ACC112 (cell line): ENCODE data around the gene TFG.

Experiments
- H2AFZ ChIP-seq: fragments of 200-600 bp; sonication (generic); one replicate; pipeline ENCODE4 v1.6.0; 2017; ENCODE audit warnings: antibody characterized with exemption, low read length; ENCODE audit not compliant: unreplicated experiment
- H3K27ac ChIP-seq: fragments of 200-600 bp; sonication (generic); 2 replicates; pipeline ENCODE4 v1.5.1; 2014; ENCODE audit warnings: low read depth, mild to moderate bottlenecking, antibody characterized with exemption, low read length, moderate library complexity
- H3K27me3 ChIP-seq: fragments of 200-600 bp; sonication (generic); 2 replicates; pipeline ENCODE4 v1.6.1; 2014; ENCODE audit warnings: mild to moderate bottlenecking, antibody characterized with exemption, low read length, moderate library complexity, mixed read lengths; ENCODE audit not compliant: insufficient read depth
- H3K36me3 ChIP-seq: fragments of 200-600 bp; sonication (generic); 2 replicates; pipeline ENCODE4 v1.6.1; 2016; ENCODE audit warnings: mild to moderate bottlenecking, antibody characterized with exemption, low read length, moderate library complexity, mixed read lengths; ENCODE audit not compliant: insufficient read depth
- H3K4me1 ChIP-seq: fragments of 200-600 bp; sonication (generic); one replicate; pipeline ENCODE4 v1.6.1; 2016; ENCODE audit warnings: low read length, mixed read lengths; ENCODE audit not compliant: insufficient read depth, unreplicated experiment, control insufficient read depth
- H3K4me3 ChIP-seq: fragments of 200-600 bp; sonication (generic); 2 replicates; pipeline ENCODE4 v1.5.1; 2014; ENCODE audit warnings: mild to moderate bottlenecking, low read depth, low read length
- H3K79me2 ChIP-seq: fragments of 200-600 bp; sonication (generic); one replicate; pipeline ENCODE4 v1.6.0; 2016; ENCODE audit warnings: low read length; ENCODE audit not compliant: control insufficient read depth, unreplicated experiment, insufficient read depth

TFG gene

DNA sequence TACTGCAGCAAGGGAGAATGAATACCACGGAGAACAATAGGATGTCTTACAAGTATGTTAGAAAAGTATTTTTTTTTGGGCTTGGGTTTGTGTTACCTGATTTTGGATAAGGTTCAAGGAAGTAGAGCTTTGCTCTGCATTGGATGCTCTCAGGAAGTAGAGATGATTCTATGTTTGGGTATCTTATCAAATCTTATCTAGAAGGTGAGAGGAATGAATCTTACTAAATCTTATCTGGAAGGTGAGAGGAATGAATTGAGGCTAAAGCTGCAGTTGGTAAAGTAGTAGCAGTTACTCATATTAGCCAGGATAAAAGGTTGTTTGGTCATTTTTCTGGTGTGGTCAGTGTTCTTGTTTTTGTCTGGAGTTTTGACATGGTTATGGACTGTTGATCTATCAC lies 17.4 kb downstream of the TFG start:
- no peak overlapping the region for H3K27ac ChIP-seq
- H3K27me3 ChIP-seq, result no peaks in the 10 kb centered on the region
- no peak overlapping the region for H2AFZ ChIP-seq
- peaks cover 4% of the 10 kb centered on the region for H3K4me1 ChIP-seq
- no peak overlapping the region for H3K4me3 ChIP-seq
- peaks cover 63% of the 10 kb centered on the region for H3K79me2 ChIP-seq
- H3K36me3 ChIP-seq, result peaks cover 42% of the 10 kb centered on the region

DNA sequence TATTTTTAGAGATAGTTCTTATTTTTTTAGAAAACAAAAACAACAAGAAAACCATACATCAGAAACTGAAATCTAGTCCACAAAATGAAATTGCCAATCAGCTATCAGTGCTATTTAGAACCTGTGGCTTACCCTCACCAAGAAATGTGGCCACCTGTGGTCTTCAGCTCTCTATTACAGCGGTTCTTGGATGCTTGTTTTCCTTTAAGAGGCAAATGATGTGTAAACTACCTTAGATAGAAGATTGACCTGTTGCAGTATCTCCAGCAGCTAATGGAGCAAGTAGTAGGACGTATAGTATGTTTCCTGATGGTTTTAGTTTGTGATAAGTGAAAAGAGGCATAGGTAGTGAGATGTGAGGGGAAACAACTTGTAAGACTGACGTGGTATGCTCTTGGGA lies 21.2 kb downstream of the TFG start:
- Histone ChIP-seq H3K79me2 (peaks cover 68% of the 10 kb centered on the region), H3K27ac (no peak overlapping the region), H3K27me3 (no peaks in the 10 kb centered on the region), H3K4me1 (peaks cover 4% of the 10 kb centered on the region), H3K36me3 (peaks cover 49% of the 10 kb centered on the region), H2AFZ (no peak overlapping the region), H3K4me3 (no peak overlapping the region)

DNA sequence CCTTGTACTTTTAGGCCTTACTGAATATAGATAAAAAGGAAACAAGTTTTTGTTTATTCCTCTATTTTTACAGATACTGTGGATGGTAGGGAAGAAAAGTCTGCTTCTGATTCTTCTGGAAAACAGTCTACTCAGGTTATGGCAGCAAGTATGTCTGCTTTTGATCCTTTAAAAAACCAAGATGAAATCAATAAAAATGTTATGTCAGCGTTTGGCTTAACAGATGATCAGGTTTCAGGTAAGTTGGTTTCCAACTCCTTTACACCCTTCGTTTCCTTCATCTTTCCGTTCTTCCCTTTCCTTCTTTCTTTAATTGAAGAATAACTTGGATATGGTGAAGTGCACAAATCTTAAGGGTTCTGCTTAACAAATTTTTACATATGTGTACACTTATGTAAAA lies 23.1 kb downstream of the TFG start:
- H3K36me3 ChIP-seq, result peaks cover 52% of the 10 kb centered on the region
- peaks cover 4% of the 10 kb centered on the region for H3K4me1 ChIP-seq
- no peak overlapping the region for H3K4me3 ChIP-seq
- no peaks in the 10 kb centered on the region for H3K27me3 ChIP-seq
- no peak overlapping the region for H2AFZ ChIP-seq
- no peak overlapping the region for H3K27ac ChIP-seq
- H3K79me2 ChIP-seq, result peaks cover 59% of the 10 kb centered on the region

DNA sequence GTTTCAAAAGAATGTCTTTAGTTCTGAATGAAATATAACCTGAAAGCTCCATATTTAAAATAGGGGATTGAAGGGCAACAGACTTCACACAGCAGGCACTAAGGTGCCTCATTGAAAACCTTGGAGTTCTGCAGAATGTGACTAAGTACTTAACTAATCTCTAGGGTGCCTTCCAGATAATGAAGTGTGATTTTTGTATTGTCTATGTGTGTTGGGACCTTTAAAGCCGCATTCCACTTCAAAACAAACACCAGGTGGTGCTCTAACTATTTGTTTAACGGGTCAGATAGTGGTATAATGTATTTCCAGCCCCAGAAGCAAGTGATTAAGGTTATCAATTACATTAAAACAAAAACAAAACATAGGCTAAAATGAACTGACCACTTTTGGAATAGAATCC lies 28.0 kb downstream of the TFG start:
- H3K36me3 ChIP-seq, result peaks cover 68% of the 10 kb centered on the region
- H3K79me2 ChIP-seq, result peaks cover 36% of the 10 kb centered on the region
- no peak overlapping the region for H3K27ac ChIP-seq
- H3K4me3 ChIP-seq, result no peak overlapping the region
- no peaks in the 10 kb centered on the region for H3K4me1 ChIP-seq
- no peaks in the 10 kb centered on the region for H3K27me3 ChIP-seq
- H2AFZ ChIP-seq, result no peak overlapping the region

DNA sequence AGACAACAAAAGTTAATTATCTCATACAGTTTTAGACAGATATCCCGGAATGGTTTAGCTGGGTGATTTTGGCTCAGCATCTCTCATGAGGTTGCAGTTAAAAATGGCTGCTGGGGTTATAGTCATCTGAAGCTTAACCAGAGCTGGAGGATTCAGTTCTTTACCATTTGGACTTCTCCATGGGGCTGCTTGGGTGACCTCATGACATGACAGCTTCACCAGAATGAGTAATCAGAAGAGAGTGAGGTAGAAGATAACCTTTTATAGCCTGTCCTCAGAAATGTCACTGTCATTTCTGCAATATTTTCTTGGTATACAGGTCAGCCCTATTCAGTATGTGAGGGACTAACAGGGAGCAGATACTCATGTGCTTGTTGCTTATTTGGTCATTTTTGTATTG lies 30.9 kb downstream of the TFG start:
- Histone ChIP-seq H3K27me3 (no peaks in the 10 kb centered on the region), H3K4me1 (no peaks in the 10 kb centered on the region), H3K27ac (no peak overlapping the region), H2AFZ (no peak overlapping the region), H3K79me2 (peaks cover 16% of the 10 kb centered on the region), H3K36me3 (peaks cover 76% of the 10 kb centered on the region), H3K4me3 (no peak overlapping the region)

DNA sequence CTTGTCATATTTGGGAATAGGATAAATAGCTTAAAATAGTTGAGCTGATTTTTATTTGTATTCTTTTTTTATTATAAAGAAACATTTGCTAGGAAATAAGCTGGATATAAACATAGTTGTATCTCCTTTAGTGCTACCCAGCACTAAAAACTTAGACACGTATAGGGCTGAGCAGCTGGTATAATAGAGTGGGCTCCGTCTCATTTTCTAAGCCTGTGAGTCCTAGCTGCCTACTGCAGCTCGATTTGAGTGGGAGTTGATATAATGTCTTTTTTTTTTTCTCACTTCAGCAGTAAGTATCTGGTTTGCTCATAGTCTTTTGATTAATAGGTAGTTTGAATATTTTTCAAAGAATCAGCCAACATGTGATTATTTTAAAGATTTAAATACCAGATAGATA lies 34.2 kb downstream of the TFG start:
- Histone ChIP-seq H3K79me2 (peaks cover 2% of the 10 kb centered on the region), H3K4me3 (no peak overlapping the region), H3K27me3 (no peaks in the 10 kb centered on the region), H2AFZ (no peak overlapping the region), H3K27ac (no peak overlapping the region), H3K36me3 (peaks cover 60% of the 10 kb centered on the region), H3K4me1 (no peaks in the 10 kb centered on the region)

DNA sequence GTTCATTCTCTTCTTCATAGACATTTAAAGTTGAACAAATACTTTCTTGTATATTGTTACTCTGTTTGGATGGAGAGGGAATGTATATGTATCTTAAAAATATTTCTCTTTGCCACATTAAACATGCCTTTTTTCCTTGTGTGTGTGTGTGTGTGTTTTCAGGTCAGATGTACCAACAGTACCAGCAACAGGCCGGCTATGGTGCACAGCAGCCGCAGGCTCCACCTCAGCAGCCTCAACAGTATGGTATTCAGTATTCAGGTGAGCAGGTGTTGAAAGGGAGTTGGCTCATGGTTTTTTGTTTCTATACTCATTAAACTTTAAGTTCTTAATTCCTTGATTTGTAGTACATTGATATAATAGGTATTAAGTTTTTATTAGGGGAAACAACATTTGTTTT lies 35.4 kb downstream of the TFG start:
- peaks cover 2% of the 10 kb centered on the region for H3K79me2 ChIP-seq
- no peak overlapping the region for H3K4me3 ChIP-seq
- no peak overlapping the region for H3K27ac ChIP-seq
- no peak overlapping the region for H2AFZ ChIP-seq
- H3K36me3 ChIP-seq, result peaks cover 61% of the 10 kb centered on the region
- no peaks in the 10 kb centered on the region for H3K4me1 ChIP-seq
- H3K27me3 ChIP-seq, result no peaks in the 10 kb centered on the region

DNA sequence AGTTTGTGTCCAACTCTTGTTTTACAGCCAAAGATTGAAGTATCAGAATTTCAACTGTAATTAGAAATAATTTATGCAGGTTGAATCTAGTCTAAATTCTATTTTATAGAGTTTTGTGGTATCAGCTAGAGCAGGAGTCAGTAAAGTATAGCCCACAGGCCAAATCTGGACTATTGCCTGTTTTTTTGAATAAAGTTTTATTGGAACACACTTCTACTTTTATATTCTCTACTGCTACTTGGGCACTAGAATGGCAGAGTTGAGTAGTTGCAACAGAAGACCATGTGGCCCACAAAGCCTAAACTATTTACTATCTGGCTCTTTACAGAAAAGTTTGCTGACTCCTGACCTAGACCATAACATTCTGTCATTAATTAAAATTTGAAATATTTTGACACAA lies 36.3 kb downstream of the TFG start:
- Histone ChIP-seq H2AFZ (no peak overlapping the region), H3K79me2 (no peaks in the 10 kb centered on the region), H3K4me3 (no peak overlapping the region), H3K27me3 (no peaks in the 10 kb centered on the region), H3K36me3 (peaks cover 56% of the 10 kb centered on the region), H3K4me1 (no peaks in the 10 kb centered on the region), H3K27ac (no peak overlapping the region)

DNA sequence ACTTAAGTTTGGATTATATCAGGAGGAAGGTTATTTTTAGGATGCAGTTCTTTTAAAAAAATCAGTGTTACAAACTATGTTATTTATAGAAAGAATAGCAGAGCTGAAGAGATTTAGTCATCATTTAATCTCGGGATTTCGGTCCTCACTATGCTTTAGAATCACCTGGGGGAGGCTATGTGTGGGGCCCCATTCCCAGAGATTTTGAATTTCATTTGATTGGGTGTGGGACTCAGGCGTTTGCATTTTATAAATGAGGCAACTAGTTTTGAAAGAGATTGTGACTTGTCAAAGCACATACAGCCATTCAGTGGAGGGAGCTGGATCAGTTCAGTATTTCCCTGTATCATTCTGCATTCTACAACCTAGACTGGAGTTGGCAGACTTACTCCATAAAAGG lies 36.8 kb downstream of the TFG start:
- H3K4me1 ChIP-seq, result no peaks in the 10 kb centered on the region
- no peak overlapping the region for H3K27ac ChIP-seq
- no peaks in the 10 kb centered on the region for H3K27me3 ChIP-seq
- H2AFZ ChIP-seq, result no peak overlapping the region
- H3K4me3 ChIP-seq, result no peak overlapping the region
- no peaks in the 10 kb centered on the region for H3K79me2 ChIP-seq
- H3K36me3 ChIP-seq, result peaks cover 61% of the 10 kb centered on the region

DNA sequence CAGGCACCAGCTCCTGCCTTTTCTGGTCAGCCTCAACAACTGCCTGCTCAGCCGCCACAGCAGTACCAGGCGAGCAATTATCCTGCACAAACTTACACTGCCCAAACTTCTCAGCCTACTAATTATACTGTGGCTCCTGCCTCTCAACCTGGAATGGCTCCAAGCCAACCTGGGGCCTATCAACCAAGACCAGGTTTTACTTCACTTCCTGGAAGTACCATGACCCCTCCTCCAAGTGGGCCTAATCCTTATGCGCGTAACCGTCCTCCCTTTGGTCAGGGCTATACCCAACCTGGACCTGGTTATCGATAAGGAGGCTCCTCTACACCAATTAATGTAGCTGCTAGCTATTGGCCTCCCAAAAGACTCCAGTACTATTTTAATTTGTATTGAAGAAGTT lies 38.9 kb downstream of the TFG start:
- Histone ChIP-seq H3K27me3 (no peaks in the 10 kb centered on the region), H3K4me3 (no peak overlapping the region), H3K4me1 (no peaks in the 10 kb centered on the region), H3K36me3 (peaks cover 63% of the 10 kb centered on the region), H3K79me2 (no peaks in the 10 kb centered on the region), H3K27ac (no peak overlapping the region), H2AFZ (no peak overlapping the region)

DNA sequence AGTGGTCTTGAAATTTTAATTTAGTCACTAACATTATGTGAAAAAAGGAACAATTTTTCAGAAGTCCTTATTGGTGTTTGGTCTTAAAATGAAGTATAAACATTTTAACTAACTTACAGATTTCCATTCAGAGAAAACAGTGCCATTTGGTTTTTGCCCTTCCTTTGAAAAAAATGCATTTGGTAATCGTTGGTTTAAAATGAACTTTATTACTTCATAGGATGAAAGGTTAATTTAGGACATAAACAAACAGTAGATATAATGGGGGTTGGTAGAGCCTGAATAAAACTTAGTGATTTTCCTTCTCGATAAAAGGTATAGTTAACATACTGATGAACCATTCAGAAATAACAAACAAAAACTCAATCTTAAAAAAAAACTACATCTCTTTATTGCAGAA lies 39.7 kb downstream of the TFG start:
- no peaks in the 10 kb centered on the region for H3K4me1 ChIP-seq
- peaks cover 57% of the 10 kb centered on the region for H3K36me3 ChIP-seq
- no peaks in the 10 kb centered on the region for H3K79me2 ChIP-seq
- no peak overlapping the region for H2AFZ ChIP-seq
- H3K27ac ChIP-seq, result no peak overlapping the region
- H3K4me3 ChIP-seq, result no peak overlapping the region
- no peaks in the 10 kb centered on the region for H3K27me3 ChIP-seq

DNA sequence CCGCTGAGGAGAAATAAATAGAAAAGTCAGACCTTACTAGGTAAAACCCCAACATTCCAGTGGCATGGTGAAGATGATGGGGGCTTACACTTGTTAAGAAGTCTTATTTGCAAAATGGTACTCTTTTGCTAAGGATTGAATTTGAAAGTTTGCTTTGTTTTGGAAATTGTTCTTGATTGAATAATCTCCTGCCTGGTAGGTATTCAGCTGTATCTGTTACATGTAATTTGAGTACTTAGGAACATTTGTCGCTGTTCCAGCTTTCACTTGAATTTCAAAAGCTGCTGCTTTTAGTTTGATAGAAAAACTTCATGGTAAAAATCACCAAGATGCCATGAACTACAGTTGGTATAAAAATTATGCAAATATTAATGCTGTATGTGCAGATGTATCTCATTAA lies 44.6 kb downstream of the TFG start:
- no peak overlapping the region for H2AFZ ChIP-seq
- H3K4me3 ChIP-seq, result no peak overlapping the region
- H3K27me3 ChIP-seq, result no peaks in the 10 kb centered on the region
- H3K79me2 ChIP-seq, result no peaks in the 10 kb centered on the region
- H3K36me3 ChIP-seq, result peaks cover 43% of the 10 kb centered on the region
- H3K4me1 ChIP-seq, result no peaks in the 10 kb centered on the region
- H3K27ac ChIP-seq, result no peak overlapping the region
